Lower leg skin (tissue), 3 donors: ENCODE data around the gene MIF4GD.

ENCODE experiments used
- CTCF ChIP-seq, 3 donors: fragments of 450-650 bp; IDR thresholded peaks; one replicate each; pipeline ENCODE4 v1.5.1; 2016; ENCODE audit warnings: antibody characterized with exemption in 3 of 3, mild to moderate bottlenecking in 3 of 3, moderate library complexity in 2 of 3
- POLR2A ChIP-seq, 2 donors: fragments of 450-650 bp; IDR thresholded peaks; one replicate each; pipeline ENCODE4 v1.6.1; 2016 to 2017; ENCODE audit warnings: antibody characterized with exemption in 2 of 2, mild to moderate bottlenecking in 1 of 2, moderate library complexity in 1 of 2

GRCh38 chr17:75244133-75244866 is 26.7 kb downstream of the MIF4GD start:
- TF ChIP-seq POLR2A (IDR thresholded peaks at IDR 0.05): no peak
- no peak for TF ChIP-seq CTCF (IDR thresholded peaks at IDR 0.05)
